Stimulated activated CD4-positive, alpha-beta T cell treated with anti-CD3 and anti-CD28 coated beads, Interleukin-12 subunit alpha, Interleukin-12 subunit beta, amount 100 ng/mL, for 4 hours (primary cell): ENCODE results near the gene SMOC2.

ENCODE experiments used
- DNase-seq: peaks from one replicate; pipeline ENCODE4 v3.0.0-alpha.2; 2020

SMOC2 gene

DNA sequence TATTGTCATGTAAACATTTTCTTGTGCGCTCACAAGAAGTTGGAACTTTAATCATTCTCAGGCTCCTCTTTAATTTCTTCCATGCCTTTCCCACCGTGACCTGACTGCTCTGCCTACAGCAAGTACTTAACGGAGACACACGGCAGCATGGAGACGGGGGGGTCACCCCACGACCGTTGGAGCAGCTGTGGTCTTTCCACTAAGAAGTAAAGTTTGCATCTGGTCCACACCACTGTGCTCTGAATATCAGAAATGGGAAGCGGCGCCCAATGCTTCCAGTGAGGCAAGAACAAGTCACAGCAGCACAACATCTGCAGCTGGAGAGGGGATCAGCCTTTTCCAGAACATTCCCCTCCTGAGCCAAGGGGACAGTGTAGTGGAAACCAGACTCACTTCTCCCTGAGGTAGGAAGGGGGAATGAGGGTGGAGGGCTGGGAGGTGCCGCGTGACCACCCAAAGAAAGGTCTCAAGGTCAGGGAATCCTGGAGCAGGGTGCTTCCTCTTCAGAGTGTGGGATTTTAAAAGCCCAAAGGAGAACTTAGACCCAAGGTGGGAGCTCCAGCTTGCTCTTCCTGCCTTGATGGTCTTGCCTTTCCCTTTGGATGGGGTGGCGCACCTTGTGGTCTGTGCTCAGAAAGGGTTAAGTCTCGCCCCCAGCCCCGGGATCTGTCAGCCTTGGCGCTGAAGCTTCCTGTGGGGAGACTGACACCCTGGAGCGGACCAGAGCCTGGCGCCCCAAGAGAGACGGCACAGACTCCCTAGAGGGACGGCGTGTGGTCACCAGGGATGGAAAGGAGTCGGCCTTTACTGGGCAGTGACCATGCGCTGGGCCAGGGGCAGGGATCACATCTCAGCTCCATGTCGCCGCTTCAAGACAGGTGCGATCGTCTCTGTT, 25.6 kb upstream of the SMOC2 start:
- DNase-seq, result no peak

DNA sequence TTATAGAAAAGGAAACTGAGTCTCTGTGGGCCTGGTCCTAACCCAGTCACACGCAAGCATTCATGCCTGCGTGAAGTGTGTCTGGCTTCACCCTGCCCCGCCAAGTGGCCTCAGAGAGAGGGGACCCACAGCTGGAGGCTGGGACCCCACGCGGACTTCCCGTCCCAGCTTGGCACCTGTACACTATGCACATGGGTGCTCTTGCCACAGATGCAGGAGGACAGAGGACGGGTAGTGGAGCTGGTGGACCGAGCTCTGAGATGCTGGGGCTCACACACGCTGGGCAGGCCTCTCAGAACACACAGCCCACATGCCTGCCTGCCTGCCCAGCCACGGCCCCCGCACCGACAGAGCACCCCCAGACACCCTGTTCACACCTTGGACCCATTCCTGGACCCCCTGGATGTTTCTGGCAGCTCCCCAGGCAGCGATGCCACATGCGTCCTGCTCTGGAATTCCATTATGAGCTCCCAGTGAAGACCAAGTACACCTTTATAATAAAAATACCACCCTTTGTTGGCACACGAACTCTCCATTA, 24.9 kb upstream of the SMOC2 start:
- no peak for DNase-seq

DNA sequence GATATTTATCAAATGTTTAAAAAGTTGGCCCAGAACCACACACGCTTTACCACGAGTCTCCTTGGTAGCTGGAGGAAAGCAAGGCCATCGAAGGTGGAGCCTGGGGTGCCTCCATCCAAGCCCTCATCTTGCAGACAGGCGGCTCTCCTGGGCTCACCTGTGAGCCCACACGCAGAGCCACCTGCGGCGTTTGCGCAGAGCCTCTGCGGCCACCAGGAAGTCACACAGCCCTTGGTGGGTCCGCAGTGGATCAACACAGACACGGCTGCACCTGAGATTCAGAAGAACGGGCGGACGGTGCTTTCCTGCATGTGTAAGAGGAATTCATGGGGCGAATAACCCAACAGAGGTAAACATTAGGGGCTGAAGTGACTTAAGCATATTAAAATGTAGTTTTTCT, 24.5 kb upstream of the SMOC2 start:
- DNase-seq, result no peak

DNA sequence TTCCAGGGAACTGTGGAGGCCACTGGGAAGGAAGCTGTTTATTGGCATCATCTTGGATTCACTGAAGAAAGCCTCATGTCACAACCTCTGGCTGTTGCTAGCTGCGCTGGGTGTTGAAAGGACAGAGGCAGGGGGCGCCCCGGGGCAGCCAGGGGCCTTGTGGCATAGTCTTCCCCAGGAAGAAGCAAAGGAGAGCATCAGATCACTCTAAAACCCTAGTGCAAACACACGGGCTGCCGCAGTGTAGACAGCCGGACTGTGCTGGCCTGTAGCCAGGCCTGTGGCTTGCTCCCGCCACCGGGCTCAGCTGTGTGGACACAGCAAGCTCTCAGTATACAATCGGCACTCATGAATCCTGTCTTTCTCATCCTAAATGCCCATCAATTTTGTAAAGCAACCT, 23.8 kb upstream of the SMOC2 start:
- no peak for DNase-seq

DNA sequence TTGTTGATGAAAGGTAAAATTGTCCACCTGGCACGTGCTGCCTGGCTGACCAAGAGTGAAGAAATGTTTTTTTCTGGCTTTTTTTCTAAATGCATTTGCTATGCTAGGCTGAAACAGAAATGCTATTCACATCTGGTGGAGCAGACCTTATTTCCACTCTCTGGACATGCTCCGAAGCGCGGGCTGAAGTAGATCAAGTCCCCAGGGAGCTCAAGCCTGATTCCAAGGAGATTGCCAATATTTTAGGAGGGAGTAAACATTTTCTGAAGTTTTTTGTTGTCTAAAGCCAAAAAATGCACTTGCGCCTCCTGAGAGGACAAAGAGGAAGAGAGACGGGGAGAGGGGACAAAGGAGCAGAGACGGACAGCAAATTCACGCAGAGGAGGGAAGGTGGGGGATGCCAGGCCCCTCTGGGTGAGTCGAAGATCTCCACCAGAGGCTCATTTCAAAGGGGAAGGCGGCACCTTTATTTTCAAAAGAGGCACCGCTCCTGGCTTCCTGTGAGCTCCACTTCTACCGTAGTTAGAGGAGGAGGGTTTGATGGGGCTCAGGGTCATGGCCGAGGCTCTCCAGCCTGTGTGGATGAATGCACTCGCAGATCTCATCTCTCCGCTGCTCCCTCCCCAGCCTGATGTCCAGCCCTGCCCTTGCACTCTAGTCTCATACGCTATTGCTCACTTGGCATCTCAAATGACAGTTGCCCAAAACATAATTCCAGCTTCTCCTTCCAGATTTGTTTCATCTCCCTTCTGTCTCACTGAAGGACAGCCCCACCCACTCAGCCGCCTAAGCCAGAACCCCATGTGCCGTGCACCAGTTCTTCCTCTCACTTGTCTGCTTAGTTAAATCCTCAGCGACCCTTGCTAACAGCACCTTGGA, 23.1 kb upstream of the SMOC2 start:
- DNase-seq, result no peak

DNA sequence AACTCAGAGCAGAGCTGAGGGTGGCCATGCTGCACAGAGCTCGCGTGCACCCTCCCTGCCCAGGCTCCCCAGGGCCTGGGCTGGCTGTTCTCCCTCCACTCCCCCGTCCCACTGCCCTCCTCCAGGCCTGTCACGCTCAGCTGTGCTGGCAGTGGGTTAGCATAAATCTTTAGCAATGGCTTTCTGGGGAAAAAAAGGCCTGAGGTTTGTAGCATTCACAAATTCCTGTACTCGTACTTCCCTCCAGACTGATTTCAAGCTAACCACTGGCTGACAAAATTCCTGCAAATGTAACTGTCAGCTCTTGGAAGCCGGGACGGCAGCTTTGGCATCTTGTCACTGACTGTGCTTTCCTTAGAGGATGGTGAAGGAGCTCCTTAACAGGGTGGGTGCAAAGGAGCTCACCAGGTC, 22.3 kb upstream of the SMOC2 start:
- no peak for DNase-seq

DNA sequence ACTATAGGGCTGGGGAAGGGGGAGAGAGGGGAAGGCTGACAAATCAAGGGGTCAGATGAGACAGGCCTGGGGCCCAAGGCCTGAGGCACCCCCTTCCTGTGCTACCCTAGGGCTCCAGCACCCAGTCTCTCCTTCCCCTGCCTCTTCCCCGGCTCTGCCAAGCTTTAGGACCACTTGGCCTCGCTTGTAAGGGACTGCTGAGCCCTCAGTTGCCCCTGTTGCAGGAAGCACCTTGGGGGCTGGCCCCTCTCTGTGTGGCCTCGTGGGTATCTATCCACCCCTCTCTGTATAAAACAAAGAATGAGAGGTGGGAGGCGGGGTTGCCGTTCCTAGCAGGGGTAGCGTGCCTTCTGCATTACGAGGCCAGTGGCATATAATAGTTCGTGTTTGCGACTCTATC, 21.4 kb upstream of the SMOC2 start:
- no peak for DNase-seq

DNA sequence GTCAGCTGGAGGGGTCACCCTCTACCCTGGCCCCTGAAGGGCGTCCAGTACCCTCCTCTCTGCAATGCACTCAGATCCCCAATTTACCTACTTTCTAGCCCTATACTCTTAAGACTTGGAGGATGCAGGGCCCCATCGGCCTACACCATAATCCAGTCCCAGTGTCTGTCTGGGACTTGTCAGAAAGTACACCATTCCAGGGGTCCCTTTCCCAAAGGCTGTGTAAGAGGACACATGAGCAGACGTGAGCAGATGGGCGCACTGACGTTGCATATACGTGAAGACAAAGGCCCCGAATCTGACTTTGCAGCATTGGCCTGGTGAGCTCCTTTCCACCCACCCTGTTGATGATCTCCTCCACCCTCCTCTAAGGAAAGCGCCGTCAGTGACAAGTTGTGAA, 20.9 kb upstream of the SMOC2 start:
- no peak for DNase-seq

DNA sequence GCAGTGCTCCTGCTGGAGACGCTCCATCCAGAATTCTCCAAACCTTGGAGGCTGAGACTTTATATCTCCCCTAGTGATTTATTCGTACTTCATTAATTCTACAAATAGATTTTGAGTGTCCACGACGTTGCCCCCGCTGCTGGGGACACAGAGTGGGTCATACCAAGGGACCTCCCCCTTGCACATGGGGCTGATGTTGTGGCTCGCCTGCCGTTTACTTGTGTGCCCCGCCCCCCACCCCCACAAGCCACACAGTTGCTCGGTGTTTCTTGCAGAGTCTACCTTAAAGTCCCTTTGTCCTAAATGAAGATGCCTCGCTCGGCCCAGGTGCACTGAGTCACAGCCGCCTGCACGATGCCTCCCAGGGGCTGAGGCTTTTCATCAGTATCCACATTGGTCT, 20.3 kb upstream of the SMOC2 start:
- DNase-seq, result no peak

DNA sequence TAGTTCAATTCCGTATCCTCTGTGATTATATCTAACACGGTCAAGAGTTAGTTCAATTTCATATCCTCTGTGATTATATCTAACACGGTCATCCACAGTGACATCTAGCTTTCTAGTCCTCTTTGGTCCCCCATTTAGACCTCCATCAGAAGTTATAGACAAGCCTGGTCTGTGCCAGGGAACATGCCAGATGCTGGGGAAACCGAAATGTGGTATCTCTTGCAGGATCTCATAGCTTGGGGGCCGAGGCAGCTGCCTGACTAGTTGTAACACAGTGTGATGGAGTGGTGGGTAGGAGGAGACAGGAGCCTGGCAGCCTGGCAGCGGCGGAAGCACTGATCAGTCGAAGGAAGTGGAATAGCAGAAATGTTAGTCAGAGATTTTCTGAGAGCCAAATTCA, 13.8 kb upstream of the SMOC2 start:
- DNase-seq, result no peak

DNA sequence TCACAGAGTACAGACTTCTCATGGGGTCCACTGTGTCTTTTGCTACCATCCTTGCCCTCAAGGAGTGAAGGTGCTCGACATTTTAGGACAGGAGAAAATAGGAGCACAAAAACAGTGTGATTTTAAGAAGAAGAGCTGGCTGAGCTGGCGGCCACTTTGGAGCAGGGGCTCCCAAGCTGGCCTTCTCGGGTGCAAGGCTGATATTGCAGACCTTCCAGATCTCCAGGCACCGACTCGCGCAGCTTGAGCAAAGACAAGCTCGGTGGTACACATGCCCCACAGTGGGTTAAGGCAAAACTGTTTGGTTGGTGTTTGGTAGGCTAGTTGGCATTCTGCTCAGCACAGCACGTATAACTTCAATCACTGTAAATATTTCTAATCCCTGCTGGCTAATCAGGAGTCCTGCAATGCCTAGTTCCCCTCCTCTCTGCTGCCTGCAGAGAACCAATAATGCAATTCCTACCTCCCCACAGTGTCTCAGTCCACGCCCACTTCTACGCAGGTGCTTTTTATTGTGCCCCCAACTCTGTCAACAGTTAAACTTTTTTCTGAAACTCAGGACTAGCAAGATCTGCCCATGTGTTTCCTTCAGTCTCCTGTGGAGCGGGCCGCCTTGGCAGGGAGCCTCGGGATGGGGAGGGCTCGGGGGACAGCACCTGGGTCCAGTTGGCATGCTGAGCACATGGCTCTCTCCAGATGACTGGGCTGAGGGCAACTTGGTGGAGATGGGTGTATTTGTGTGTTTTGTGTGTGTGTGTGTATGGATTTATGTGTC, 12.7 kb upstream of the SMOC2 start:
- no peak for DNase-seq

DNA sequence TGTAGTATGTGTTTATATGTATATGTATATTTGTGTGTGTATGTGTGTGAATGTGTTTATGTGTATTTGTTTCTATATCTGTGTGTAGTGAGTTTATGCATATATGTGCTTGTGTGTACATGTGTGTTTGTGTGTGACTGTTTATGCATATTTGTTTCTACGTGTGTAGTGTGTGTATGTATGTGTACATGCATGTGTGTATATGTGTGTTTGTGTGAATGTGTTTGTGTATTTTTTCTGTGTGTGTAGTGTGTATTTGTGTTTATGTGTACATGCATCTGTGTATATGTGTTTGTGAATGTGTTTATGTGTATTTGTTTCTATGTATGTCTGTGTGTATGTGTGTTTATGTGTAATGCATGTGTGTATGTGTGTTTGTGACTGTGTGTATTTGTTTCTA, 12.1 kb upstream of the SMOC2 start:
- DNase-seq, result no peak

DNA sequence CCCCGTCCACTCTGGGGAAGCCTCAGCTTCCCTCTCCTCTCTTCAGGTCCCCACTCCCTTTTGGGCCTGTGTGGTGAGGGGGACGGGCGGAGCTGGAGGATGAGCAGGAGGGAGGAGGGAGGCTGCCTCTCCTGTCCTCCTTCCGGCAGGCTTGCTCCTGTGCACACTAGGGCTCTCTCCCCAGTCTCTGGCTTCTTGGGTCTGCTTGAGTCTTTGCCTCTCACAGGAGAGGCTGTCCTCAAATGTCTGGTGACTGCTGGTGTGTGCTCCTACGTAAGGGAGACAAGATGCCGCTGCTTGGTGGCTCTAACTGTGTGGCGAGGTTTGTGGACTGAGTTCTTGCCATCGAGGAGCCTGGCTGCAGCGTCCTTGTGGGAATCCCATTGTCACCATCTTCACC, 8.8 kb upstream of the SMOC2 start:
- DNase-seq, result no peak

DNA sequence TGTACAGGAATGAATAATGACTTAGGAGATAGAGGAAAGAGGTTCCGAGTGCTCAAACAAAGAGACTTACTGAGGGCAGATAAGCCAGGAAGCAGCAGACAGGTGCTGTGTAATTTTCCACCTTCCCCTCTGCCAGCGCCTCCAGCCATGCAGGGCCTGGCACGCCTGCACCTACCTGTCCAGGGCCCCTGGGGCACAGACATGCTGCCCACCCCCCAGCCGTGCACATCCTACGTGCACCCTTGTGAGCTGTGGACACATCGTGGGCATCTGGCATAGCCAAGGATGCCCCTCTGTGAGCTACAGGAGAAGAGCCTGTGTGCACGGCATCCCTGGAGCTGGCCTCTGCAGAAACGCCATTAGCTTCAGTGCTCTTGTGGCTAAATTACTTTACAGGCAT, 7.1 kb upstream of the SMOC2 start:
- no peak for DNase-seq

DNA sequence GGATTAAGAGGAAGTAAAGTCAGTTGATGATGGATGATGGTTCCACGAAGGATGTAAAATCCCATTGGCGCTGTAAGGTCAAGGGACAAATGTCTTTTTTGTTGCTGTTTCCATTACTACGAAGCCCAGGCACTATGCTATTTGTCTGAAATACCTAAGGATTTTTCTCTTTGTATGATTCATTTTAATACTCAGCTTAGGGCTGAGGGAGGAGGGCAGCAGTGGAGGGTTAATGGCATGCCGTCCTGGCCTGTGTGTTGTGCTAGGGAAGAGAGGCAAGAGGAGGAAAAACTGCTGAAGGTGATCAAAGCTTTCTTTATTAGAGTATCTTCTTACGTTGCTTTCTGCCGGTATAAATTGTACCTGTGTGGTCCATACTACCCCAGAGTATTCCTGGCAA, 6.5 kb upstream of the SMOC2 start:
- no peak for DNase-seq

DNA sequence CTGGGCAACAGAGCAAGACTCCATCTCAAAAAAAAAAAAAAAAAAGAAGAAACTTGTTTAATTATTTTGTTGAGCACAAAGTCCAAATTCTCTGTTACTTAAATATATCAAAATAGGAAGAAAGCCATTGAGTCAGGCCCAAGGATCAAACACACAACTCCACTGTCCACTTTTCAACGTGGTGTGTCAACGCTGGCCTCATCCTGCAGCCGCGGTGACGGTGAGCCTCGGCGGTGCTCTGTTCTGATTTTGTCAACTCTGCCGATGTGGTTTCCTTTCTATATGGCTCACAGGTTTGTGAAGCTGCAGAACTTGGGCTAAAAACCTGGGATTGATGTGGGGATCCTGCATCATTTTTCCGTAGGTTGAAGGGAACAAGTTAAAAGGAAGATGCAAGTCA, 3.2 kb upstream of the SMOC2 start:
- DNase-seq, result no peak

DNA sequence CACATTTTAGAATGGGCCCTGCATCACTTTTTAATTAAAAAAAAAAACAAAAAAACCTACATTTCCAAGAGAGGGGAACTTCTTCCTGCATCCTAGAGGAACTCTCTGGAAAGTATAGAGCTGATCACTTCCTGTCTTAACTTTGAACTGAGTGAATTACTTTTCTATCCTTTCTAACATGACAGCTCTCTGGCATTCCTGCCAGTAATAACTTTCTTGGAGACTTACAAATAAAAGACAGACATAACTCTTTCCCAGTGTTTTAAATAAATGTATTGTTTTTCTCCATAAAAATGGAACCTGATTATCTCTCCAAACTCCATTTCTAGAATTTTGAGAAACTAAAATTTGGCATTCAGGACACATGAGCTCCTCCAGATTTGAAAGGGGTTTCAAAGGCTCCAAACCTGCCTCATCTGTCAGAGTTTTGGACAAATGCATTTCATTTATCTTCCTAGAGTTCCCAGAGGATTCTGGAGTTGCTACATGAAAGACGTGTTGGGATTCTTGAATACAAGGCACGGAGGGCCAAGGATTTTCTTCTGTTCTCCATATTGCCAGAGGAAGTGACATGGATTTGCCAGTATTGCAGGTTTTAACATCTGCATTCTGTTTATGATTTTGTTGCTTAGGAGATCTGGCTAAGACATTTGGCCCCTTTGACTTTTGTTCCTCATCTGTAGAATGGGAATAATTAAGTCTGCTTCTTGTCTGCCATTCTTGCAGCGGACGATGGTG, 2.0 kb upstream of the SMOC2 start:
- DNase-seq, result no peak

DNA sequence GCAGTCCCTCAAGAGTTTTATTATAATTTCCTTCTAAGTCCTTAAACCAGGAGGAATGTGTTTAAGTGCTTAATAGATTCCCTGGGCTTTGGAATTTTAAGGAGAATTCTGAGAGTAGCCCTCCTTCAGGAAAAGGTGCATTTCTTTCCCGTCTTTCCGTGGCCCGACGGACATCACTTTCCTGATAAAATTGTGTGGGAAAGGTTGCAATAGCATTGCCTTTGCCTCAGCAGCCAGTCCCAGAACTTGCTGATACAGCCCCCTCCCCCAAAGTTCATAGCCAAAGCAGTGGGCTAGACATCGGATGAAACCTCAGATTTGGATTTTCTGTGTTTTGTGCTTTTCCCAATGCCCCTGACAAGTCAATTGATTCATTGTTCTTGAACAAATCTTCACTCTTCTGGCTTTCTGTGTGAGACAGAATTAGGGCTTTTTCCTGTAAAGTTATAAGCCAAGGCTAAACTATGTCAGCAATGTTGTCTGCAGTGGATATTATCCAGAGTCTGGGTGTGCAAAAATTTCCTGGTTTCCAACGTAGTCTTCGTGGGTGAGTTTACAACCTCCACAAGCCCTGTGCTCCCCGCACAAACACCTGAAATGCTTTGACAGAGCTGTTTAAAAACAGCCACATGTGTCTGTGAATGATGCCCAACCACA, 1.1 kb upstream of the SMOC2 start:
- DNase-seq, result no peak

DNA sequence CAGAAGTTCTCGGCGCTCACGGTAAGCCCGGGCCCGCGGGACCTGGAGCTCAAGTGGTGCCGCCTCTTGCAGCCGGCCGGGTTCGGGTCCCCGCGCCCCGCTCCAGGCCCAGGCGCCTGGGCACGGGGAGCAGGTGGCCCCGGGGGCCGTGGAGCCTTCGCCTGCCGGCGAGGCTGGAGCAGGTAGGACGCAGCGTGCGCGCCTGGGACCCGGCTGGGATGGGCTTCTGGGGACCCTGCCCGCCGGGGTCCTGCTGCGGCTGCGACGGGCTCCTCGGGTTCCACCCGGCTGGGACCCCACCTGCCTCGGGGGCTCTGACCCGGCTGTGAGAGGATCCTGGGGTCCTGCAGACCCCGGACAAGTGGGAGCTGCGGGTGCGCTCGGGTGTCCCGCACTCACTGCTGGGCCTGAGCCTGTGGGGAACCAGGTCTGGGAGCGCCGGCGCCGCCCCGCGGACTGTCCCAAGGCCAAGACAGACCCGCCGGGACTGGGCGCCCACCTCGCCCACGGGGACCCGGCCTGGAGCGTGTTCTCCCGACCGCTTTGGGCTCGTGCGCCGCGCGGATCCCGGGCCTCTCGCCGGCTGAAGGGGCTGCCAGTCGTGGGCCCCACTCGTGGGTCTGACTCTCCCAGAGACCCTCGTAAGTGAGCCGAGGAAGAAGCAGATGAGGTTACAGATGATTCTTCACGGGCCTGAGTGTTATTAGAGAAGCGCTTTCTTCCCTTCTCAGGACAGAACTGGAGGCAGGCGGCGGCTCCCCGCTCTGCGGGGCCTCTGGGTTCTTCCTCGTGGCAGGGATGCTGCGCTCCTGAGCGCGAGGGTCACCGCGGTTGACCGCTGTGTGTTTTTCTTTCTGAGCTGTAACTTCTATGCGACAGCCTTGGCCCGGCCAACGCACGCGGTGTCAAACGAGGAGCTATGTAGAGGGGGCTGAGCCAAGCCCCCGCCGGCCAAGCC, 729 bp downstream of the SMOC2 start:
- DNase-seq, result no peak

DNA sequence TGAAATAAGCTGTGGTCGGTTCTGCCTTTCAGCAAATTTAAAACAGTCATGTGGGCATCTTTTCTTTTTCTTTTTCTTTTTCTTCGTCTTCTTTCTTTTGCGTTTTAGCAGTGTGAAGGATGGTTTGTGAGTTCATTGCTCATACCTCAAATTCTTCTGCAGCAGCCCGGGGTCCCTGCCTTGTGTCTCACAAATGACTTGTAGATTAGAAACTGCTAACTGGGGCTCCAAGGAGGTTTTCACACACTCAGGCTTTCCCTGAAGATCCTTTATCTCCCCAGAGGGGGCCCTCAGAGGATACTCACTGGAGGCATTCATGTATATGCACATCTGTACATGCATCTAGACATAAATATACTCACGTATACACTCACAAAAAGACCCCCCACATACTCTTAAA, 1.7 kb downstream of the SMOC2 start:
- DNase-seq, result no peak

DNA sequence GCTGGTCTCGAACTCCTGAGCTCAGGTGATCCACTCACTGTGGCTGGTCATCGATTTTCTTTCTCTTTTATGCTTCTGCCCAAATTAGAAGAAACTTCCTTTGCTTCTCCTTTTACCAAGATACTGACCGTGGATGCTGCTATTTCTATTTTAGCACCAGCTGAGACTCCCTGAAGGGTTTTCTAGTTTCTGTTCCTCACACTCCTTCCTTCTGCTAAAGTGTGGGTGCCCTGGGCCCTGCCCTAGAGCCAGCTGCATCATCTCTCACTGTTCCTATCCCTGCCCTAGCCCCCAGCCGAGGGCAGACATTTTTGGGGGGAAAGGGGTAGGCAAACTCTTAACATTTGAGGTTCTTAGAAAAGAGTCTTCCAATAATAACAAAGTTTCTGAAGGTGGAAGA, 6.3 kb downstream of the SMOC2 start:
- DNase-seq, result no peak
